Stimulated activated CD4-positive, alpha-beta T cell treated with anti-CD3 and anti-CD28 coated beads, Interleukin-2, amount 100 ng/mL, for 4 hours (primary cell): ENCODE measurements around the gene CLPX.
"Not testable (repeated sequence)": the region's sequence is repeated elsewhere in the genome, so short reads cannot be mapped to it uniquely, and the experiment has no call there.

ENCODE experiments used
- DNase-seq: peaks from one replicate; pipeline ENCODE4 v3.0.0-alpha.2; 2020; ENCODE audit warnings: low read depth

Gene CLPX

GRCh38 chr15:65184868-65185717 is at the start of gene CLPX:
Gene CLPX (minus strand): TSS chr15:65185342. CDS start chr15:65185153, 189 bp downstream.
- DNase-seq: peak; percentile 90

- DNase-seq: no peak
These were observed 48.6 kb upstream of the CLPX start for GRCh38 chr15:65233696-65234095.

DNA sequence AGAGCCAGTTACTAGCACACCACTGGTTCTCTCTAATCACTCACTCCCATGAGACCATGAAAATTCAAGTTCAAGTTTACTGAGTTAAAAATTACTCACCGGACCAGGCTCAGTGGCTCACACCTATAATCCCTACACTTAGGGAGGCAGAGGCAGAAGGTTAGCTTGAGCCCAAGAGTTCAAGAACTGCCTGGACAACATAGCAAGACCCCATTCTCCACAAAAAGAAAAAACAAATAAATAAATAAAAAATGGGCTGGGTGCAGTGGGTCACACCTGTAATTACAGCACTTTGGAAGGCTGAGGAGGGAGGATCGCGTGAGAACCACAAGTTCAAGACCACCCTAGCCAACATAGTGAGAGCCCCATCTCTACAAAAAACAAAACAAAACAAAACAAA is 47.4 kb upstream of the CLPX start:
- no peak for DNase-seq

GRCh38 chr15:65231306-65231705 is 46.2 kb upstream of the CLPX start:
- DNase-seq: no peak

- not testable (repeated sequence) for DNase-seq
These were observed 41.8 kb upstream of the CLPX start for GRCh38 chr15:65226901-65227300.

DNA sequence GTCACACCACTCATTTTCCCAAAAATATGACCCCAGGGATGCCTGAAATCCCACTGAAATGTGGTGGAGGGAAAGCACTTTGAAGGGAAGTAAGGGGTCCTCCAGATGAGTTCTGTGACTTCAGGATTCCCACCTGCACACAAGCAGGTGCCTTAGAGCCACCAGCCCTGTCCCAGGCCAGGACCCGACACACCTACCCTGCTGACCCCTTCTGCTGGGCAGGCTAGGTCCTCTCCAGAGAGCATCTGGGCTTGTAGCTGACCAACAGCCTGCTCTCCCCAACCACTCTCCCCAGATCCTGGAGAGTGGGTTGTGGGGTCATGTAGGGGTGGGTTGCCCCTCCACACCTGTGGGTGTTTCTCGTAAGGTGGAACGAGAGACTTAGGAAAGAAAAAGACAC is 41.1 kb upstream of the CLPX start:
- no peak for DNase-seq

GRCh38 chr15:65223996-65224395 is 38.9 kb upstream of the CLPX start:
- DNase-seq: no peak

- no peak for DNase-seq
These were observed 37.7 kb upstream of the CLPX start for GRCh38 chr15:65222891-65223290.

DNA sequence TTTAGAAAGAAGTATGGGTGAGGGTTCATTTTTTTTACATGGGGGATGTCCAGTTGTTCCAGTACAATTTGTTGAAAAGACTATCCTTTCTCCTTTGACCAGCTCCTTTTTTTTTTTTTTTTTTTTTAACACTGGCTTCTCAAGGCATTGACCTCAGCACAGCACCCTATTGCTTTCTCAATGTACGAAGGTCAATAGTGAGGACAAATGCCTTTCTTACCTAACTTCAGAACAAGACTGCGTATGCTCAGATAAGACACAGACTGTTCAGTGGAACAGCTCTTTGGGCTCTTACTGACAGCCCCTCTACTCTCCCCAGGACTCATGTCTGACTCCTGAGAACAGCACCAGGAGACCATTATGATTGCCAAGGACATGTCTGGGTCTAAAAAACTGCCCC is 36.6 kb upstream of the CLPX start:
- no peak for DNase-seq

- no peak for DNase-seq
These were observed 34.0 kb upstream of the CLPX start for GRCh38 chr15:65219137-65219536.

GRCh38 chr15:65217526-65218482 is 32.7 kb upstream of the CLPX start:
- DNase-seq: no peak

DNA sequence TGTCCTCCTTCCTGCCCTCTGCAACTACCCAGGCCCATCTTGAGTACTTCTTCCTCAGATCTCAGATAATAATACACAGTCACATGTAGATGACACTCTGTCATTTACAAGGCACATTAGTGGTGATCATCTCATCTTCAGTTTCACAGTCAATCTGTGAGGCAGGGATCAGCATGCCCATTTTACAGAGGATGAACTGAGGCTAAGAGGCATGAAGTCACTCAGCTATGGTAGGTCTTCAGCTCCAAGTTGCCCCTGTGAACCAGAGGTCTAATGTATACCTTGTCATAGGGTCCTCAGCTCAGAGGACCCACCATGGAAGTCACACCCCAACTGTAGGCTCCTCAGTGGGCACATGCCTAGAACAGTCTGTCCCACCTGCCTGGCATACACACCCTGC is 30.4 kb upstream of the CLPX start:
- no peak for DNase-seq

DNA sequence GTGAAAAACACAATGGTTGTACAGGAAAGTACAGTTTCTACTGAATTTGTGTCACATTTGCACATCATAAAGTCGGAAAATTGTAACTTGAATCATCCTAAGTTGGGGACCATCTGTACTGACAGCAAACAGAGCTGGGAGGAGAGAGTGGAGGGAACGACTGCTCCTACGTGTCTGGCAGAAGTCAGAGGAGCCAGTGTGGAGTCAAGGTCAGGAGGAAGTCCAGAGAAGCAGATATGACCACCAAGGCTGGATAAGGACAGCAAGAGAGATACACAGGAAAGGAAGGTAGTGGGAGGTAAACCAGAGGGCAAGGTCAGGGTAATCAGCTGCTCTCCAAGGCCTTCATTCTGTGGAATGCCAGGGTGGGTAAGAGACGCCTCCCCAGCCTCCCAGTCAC is 28.9 kb upstream of the CLPX start:
- DNase-seq: no peak

DNA sequence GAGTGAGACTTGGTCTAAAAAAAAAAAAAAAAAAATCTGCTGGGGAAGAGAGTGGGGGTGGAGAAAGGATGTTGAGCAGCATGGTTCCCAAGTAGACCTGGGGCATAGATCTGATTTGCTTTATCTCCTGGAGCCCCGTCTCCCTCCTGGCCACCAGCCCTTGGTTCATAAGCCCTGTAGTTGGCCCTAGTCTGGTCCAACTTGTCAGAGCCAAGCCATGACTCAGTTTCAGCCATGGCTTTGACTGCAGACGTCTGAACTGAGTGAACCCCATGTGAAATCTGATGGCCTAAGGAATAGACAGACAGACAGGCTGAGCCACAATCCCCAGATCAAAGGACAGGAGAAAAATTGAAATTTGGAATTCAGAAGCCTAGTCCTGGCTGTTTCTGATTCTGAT is 28.1 kb upstream of the CLPX start:
- no peak for DNase-seq

GRCh38 chr15:65212097-65212496 is 27.0 kb upstream of the CLPX start:
- peak; percentile 5 for DNase-seq

GRCh38 chr15:65211482-65211982 is 26.4 kb upstream of the CLPX start:
- DNase-seq: no peak

- DNase-seq: no peak
These were observed 25.8 kb upstream of the CLPX start, which contains the start of gene CILP for GRCh38 chr15:65210770-65211481. Gene CILP (minus strand): TSS chr15:65211473. CDS start chr15:65209755, 1,718 bp downstream.

DNA sequence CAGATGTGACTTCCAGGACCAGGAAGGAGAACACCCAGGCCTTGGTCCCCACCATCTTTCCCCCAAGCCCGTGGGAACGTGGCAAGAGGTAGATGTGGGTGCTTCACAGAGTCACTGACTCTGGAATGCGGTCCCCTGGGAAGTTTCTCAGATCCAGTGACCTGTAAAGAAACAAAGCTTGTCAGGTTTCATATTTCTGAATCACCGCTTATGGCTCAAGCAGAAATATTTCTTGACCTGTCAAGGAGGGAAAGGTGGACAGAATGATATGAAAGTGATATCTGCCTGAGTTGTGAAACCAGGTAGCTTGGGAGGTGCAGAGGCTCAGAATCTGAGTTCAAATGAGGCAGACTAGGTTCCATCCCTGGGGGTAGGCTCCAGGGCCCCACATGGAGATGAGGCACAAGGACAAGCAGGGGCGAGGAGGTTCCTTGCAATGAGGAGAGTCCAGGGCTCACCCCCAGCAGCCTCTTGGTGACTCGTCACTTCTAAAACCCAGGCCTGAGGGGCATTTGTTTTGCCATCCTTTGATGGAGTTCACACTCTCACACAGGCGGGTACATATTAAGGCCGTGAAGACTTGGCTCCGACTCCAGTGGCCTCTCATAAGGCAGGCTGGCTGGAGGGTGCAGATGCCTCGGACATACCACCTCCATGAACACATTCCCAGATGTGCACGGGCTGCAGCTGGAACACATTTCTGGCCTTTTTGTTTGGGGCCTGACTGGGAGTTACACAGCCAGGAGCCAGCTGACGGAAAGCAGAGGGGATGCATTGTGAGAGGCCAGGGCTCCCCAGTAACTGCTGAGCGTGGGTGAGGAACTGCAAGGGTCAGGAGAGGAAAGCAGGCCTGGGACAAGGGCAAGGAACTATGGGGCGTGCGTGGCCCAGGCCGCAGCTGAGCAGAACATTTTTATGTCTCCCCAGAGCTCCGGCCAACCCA is 24.8 kb upstream of the CLPX start:
- no peak for DNase-seq

- no peak for DNase-seq
These were observed 23.5 kb upstream of the CLPX start for GRCh38 chr15:65208647-65209046.

- DNase-seq: no peak
These were observed 22.2 kb upstream of the CLPX start for GRCh38 chr15:65207280-65207840.
